ENCODE data around the gene TGFBI.

The TGFBI gene

GRCh38 chr5:135980620-135981019 is 48.2 kb upstream of the TGFBI start:
- H3K4me2 ChIP-seq (ENCODE audit: low read length), result no peak overlapping the region
- no peaks in the 10 kb centered on the region for H3K9me3 ChIP-seq (ENCODE audit: low read length)
- no peaks in the 10 kb centered on the region for H3K79me2 ChIP-seq (ENCODE audit: insufficient read depth, low read length)
- no peak overlapping the region for H3K27ac ChIP-seq (ENCODE audit: low read depth, low read length, poor library complexity, severe bottlenecking)
- no peaks in the 10 kb centered on the region for H4K20me1 ChIP-seq (ENCODE audit: insufficient read depth, low read length)
- no peak overlapping the region for H2AFZ ChIP-seq (ENCODE audit: low read length)
- H3K27me3 ChIP-seq (ENCODE audit: insufficient read depth, low read length), result no peaks in the 10 kb centered on the region
- H3K4me1 ChIP-seq (ENCODE audit: insufficient read depth, low read length, severe bottlenecking), result no peaks in the 10 kb centered on the region
- TF ChIP-seq CTCF (IDR thresholded peaks at IDR 0.05; ENCODE audit: low read length) (no peak), EZH2 (IDR thresholded peaks at IDR 0.05; ENCODE audit: borderline replicate concordance, low read length) (no peak)
- H3K9ac ChIP-seq (ENCODE audit: low read length), result no peak overlapping the region
- no peaks in the 10 kb centered on the region for H3F3A ChIP-seq (ENCODE audit: insufficient read depth, low read length)
- no peaks in the 10 kb centered on the region for H3K36me3 ChIP-seq (ENCODE audit: insufficient read depth, low read length)
- no peak overlapping the region for H3K4me3 ChIP-seq (ENCODE audit: low read depth, low read length, poor library complexity, severe bottlenecking)
- H3K9me2 ChIP-seq (ENCODE audit: low read depth, low read length), result no peaks in the 10 kb centered on the region

DNA sequence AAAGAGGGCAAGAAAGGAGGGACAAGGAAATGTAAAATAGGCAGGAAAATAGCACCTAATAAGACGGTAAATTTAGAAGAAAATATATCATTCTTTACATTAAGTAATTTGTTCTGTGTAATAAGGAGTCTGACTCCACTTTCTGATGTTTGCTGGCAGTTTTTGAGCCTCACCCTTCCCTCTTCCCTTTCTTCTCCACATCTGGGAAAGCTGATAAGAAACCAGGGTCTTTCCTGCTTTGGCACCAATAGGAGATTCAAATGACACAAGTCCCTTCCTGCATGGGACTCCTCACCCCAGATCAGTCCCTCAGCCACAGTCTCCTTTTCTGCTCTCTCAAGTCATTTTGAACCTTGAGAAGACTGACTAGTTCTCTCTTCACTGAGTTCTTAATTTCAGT is 42.8 kb upstream of the TGFBI start:
- no peaks in the 10 kb centered on the region for H3K79me2 ChIP-seq (ENCODE audit: insufficient read depth, low read length)
- TF ChIP-seq EZH2 (IDR thresholded peaks at IDR 0.05; ENCODE audit: borderline replicate concordance, low read length), result no peak
- no peak for TF ChIP-seq CTCF (IDR thresholded peaks at IDR 0.05; ENCODE audit: low read length)
- H3K4me3 ChIP-seq (ENCODE audit: low read depth, low read length, poor library complexity, severe bottlenecking), result no peak overlapping the region
- H4K20me1 ChIP-seq (ENCODE audit: insufficient read depth, low read length), result no peaks in the 10 kb centered on the region
- H3K9me2 ChIP-seq (ENCODE audit: low read depth, low read length), result no peaks in the 10 kb centered on the region
- H3K4me1 ChIP-seq (ENCODE audit: insufficient read depth, low read length, severe bottlenecking), result no peaks in the 10 kb centered on the region
- no peaks in the 10 kb centered on the region for H3F3A ChIP-seq (ENCODE audit: insufficient read depth, low read length)
- H3K9ac ChIP-seq (ENCODE audit: low read length), result no peak overlapping the region
- no peak overlapping the region for H3K4me2 ChIP-seq (ENCODE audit: low read length)
- no peak overlapping the region for H3K27ac ChIP-seq (ENCODE audit: low read depth, low read length, poor library complexity, severe bottlenecking)
- no peaks in the 10 kb centered on the region for H3K36me3 ChIP-seq (ENCODE audit: insufficient read depth, low read length)
- H3K9me3 ChIP-seq (ENCODE audit: low read length), result no peaks in the 10 kb centered on the region
- no peak overlapping the region for H2AFZ ChIP-seq (ENCODE audit: low read length)
- H3K27me3 ChIP-seq (ENCODE audit: insufficient read depth, low read length), result no peaks in the 10 kb centered on the region

DNA sequence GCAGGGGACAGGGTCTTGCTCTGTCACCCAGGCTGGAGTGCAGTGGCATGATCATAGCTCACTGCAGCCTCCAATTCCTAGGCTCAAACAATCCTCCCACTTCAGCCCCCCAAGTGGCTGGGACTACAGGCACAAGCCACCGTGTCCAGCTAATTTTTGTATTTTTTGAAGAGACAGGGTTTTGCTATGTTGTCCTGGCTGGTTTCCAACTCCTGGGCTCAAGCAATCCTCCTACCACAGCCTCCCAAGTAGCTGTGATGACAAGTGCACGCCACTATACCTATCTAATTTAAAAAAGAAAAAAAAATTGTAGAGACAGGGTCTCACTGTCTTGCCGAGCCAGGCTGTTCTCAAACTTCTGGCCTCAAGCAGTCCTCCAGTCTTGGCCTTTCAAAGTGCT is 42.4 kb upstream of the TGFBI start:
- no peaks in the 10 kb centered on the region for H3K79me2 ChIP-seq (ENCODE audit: insufficient read depth, low read length)
- no peak overlapping the region for H3K4me3 ChIP-seq (ENCODE audit: low read depth, low read length, poor library complexity, severe bottlenecking)
- no peaks in the 10 kb centered on the region for H3K9me3 ChIP-seq (ENCODE audit: low read length)
- H4K20me1 ChIP-seq (ENCODE audit: insufficient read depth, low read length), result no peaks in the 10 kb centered on the region
- no peak overlapping the region for H3K9ac ChIP-seq (ENCODE audit: low read length)
- no peaks in the 10 kb centered on the region for H3K4me1 ChIP-seq (ENCODE audit: insufficient read depth, low read length, severe bottlenecking)
- TF ChIP-seq CTCF (IDR thresholded peaks at IDR 0.05; ENCODE audit: low read length), result no peak
- no peak for TF ChIP-seq EZH2 (IDR thresholded peaks at IDR 0.05; ENCODE audit: borderline replicate concordance, low read length)
- H3K9me2 ChIP-seq (ENCODE audit: low read depth, low read length), result no peaks in the 10 kb centered on the region
- no peaks in the 10 kb centered on the region for H3K36me3 ChIP-seq (ENCODE audit: insufficient read depth, low read length)
- H3F3A ChIP-seq (ENCODE audit: insufficient read depth, low read length), result no peaks in the 10 kb centered on the region
- no peaks in the 10 kb centered on the region for H3K27me3 ChIP-seq (ENCODE audit: insufficient read depth, low read length)
- H3K27ac ChIP-seq (ENCODE audit: low read depth, low read length, poor library complexity, severe bottlenecking), result no peak overlapping the region
- H2AFZ ChIP-seq (ENCODE audit: low read length), result no peak overlapping the region
- no peak overlapping the region for H3K4me2 ChIP-seq (ENCODE audit: low read length)

All from OCI-LY1 (cell line).